Right ventricle myocardium inferior (tissue), 1 donor: ENCODE results near the gene FSTL3. TPM values are rescaled to one million over a fixed set of nuclear protein-coding genes. Genes with fewer than 3 reads are reported as not detected.
"Not testable (repeated sequence)": the region's sequence is repeated elsewhere in the genome, so short reads cannot be mapped to it uniquely, and the experiment has no call there.

Experiments used
- ATAC-seq: fragments of 200-7000 bp; cut with Tn5 transposase; one replicate; pipeline ENCODE4 v1.9.1; 2020; ENCODE audit warnings: mild to moderate bottlenecking, moderate library complexity
- DNase-seq: peaks from one replicate; pipeline ENCODE4 v3.0.0; 2021; ENCODE audit errors: missing footprints
- intact Hi-C: fragments of 100-400 bp; cut with DNase I; formaldehyde crosslinking; loops from one replicate; pipeline ENCODE4 v1.11.0; 2022
- total RNA-seq: library from RNA; stranded (reverse); fragmentation: NEBNext Ultra II Directional; extraction: Animal tissue kit (Norgen Biotek cat#: 25700); gene quantifications from one replicate; pipeline ENCODE4 v1.2.1, GENCODE V29; 2021
- donor health status: DM: no; HTN: yes; CAD: no; lungs with severe emphysema.

The FSTL3 gene
- total RNA-seq, 1 donor from 2014 or later, result 37.1 TPM

- no peak for DNase-seq
- intact Hi-C loops, result no loop called here
- ATAC-seq, result no peak
Measured at GRCh38 chr19:656751-657559, 19.2 kb upstream of the FSTL3 start.

GRCh38 chr19:657611-658010 lies 18.6 kb upstream of the FSTL3 start:
- DNase-seq (no peak), ATAC-seq (no peak)
- intact Hi-C loops, result no loop called here

DNA sequence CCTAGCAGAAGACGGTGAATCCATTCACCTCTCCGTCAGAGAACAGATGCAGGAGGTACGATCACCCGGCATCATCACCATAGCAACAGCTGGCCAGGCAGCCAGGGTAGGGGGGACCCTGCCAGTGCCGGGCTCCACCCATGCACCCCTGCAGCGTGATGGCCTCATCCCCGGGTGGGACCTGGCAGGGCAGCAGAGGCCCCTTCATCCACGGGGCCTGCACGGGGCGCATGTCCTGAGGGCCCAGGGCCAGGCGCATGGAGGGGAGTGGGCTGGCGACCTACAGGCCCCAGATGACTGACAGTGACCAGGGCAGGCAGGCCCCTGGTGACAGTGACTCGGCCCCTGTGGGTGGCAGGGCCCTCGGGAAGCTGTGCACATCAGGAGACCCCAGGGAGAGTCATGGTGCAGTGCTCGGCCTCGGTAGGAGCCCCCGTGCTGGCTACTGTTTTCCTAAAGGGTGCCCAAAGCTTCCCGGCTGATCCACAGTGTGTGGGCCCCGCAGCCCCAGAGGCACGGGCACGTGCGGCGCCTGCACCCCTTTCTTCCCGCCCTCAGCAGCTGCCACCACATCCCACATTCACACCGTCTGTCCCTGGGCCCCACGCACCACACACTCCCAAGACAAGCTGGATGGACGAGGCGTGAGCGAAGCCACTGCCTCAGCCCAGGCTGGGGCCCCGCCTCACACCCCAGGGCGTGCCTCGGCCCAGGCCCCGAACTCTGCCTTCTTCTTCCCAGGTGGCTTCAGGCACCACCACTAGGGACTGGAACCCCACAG lies 17.9 kb upstream of the FSTL3 start:
- intact Hi-C loops, result no loop called here
- DNase-seq, result no peak
- ATAC-seq, result no peak

DNA sequence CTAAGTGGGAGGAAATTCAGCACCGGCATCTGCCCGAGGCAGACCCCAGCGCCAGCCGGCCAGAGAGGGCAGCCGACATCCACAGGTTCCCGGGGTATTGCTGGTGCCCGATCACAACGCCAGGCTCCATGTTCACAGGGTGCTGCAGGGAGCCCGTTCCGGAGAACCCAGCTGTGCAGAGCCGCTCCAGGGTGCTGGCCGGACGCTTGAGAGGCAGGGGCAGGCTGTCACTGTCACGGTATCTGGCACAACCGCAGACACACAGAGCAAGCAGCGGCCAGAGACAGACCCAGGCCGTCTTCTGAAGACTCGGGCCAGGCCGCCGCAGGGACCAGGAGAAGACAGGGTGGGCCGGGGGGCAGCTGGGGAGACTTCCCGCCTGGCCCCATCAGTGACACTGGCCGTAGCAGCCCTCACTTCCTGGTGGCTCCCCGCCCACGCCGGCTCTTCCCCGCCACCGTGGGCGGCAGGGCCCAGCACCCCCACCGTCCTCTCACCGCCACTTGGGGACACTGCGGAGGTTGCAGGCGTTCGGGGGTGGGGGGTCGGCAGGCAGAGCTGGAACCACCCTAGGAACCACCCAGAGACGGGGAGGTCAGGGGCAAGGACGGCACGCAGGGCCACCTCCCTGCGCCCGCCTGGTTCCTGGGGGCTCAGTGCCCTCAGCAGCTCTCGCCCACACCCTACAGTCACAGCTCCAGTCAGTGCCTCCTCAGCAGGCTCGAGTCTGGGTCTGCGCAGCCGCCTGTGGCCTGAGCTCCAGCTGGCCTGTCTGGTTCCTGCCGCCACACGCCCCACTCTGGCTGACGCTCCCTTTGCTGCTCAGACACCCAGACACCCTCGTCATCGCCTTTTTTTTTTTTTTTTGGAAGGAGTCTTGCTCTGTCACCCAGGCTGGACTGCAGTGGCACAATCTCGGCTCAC lies 17.0 kb upstream of the FSTL3 start:
- ATAC-seq (peak; percentile 26), DNase-seq (peak; percentile 86)
- intact Hi-C loops, result no loop called here

DNA sequence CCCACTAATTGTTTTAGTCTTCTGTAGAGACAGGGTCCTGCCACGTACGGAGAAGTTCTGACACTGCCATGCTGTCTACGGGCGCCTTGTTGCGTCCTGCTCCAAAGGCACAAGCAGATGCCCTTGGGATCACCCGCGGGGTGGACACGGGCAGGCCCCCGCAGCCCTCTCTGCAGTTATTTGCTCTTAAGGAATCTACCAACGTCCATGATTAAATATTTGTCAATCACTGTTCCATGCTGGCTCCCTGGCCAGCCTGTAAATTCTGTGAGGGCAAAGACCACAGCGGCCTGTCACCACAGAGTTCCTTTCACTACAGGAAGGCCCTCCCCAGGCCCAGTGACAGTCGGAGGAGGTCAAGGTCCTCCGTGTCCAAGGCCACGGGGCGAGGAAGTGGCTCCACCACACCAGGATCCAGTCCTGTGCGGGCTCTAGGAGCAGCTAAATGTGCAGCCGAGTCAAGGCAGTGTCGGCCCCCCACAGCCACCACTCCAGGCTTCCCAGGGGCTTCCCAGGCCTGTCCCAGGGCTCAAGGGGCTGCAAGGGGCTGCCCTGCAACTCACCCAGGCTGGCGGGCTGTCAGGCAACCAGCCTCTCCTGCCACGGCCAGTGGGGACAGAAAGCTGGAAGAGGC lies 15.3 kb upstream of the FSTL3 start:
- intact Hi-C loops, result loop anchor here (5.0 kb wide), 1 partner anchor 84 kb away; no protein-coding TSS in a partner anchor
- ATAC-seq (no peak), DNase-seq (no peak)

DNA sequence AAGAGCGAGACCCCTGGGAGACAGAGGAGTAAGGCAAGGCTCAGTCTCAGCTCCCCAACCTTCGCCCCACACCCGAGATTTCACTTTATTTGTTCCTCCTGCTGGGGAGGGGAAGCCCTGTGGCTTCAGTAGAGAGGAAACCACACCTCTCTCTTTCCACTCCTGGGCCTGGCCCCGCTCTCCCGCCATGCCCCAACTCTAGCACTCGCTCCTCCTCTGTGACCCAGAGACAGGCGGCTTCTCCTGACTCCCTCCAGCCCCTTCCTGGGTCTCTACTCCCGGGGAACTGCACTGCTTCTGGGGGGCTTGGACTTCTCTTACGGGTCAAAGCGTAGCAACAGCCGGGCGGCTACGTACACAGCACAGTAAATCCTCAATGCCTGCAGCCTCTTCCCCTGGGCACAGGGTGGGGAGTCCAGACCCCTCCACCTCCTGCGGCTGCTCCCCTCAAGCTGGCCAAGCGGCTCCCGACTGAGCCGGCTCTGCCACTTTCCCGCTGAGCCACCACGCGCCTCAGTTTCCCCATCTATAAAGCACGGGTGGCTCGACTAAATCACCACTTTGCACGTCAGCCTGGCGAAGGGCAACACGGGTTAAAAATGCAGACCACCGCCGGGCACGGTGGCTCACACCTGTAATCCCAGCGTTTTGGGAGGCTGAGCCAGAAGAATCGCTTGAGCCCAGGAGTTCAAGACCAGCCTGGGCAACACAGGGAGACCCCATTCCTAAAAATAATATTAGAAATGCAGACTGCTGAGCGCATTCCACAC lies 14.6 kb upstream of the FSTL3 start:
- DNase-seq (no peak), ATAC-seq (no peak)
- intact Hi-C loops, result loop anchor here (5.0 kb wide), 1 partner anchor 84 kb away; no protein-coding TSS in a partner anchor

GRCh38 chr19:662207-662961 lies 13.8 kb upstream of the FSTL3 start:
- intact Hi-C loops, result loop anchor here (5.0 kb wide), 1 partner anchor 85 kb away; no protein-coding TSS in a partner anchor
- DNase-seq, result peak; percentile 81

DNA sequence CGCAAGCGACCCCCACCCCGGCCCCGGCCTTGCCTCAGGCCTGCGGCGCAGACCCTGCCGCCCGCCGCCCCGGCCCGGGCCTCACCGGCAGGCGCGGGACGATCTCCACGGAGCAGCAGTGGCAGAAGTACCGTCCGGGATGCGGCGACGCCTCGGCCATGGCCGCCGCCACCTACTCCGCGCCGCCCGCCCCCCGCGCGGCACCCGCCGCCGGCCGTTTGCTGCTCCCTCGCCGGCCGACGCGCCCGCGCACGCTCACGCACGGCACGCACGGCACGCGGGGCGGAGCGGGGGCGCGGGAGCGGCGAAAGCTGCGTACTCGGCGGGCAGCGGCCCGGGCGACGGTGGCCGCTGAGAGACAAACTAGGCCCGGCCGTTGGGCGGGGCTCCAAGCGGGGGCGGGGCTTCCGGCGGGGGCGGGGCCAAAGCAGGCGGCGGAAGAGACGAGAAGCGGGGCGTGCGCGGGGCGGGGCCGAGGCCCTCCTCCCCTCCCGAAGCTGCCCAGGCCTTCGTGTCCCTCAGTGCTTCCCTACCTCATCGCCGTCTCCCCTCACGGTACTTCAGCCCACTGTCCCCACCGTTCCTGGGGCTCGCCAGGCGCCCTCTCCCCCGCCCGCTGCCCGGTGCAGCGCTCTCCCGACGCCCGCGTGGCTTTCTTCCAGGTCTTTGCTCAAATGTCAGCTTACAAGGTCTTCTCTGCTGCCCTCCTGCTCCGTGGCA lies 13.1 kb upstream of the FSTL3 start, which contains the start of gene RNF126:
Gene RNF126 (minus strand): TSS at position 253 of the 720 bp plus-strand sequence. CDS start 93 bp downstream, at position 160.
- DNase-seq, result peak; percentile 96
- intact Hi-C loops, result loop anchor here (1.0 to 5.0 kb wide), 2 partner anchors 17 to 86 kb away; no protein-coding TSS in a partner anchor
- peak; percentile 91 for ATAC-seq

More at GRCh38 chr19:662207-662961, 13.8 kb upstream of the FSTL3 start:
- no peak for ATAC-seq

GRCh38 chr19:663682-664117 lies 12.5 kb upstream of the FSTL3 start:
- peak; percentile 11 for ATAC-seq
- no peak for DNase-seq
- intact Hi-C loops, result loop anchor here (1.0 to 5.0 kb wide), 2 partner anchors 17 to 86 kb away; no protein-coding TSS in a partner anchor

DNA sequence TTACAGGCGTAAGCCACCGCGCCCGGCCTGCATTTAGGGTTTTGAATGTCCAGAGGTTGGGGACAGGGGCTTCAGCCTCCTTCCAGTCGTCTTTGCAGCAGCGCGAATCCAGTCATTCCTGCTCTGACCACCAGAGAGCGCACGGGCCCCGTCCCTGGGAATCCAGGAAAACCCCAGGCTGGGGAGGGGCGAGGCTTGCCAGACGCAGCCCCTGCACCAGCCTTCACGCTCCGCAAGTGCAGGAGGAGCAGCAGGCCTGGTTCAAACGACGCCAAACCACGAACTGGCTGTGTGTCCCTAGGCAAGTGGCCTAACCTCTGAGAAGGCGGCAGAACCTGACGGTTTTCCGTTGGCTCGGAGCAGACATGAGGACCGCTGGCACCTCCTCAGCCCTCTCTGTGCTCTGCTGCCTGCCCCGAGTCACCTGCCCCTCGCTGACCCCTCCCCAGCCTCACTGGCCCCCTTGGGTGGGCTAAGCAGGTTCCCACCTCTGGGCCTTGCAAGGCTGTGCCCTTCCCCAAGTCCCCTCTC lies 11.2 kb upstream of the FSTL3 start:
- peak; percentile 41 for ATAC-seq
- intact Hi-C loops, result loop anchor here (1.0 to 5.0 kb wide), 2 partner anchors 69 to 88 kb away; no protein-coding TSS in a partner anchor
- peak; percentile 90 for DNase-seq

DNA sequence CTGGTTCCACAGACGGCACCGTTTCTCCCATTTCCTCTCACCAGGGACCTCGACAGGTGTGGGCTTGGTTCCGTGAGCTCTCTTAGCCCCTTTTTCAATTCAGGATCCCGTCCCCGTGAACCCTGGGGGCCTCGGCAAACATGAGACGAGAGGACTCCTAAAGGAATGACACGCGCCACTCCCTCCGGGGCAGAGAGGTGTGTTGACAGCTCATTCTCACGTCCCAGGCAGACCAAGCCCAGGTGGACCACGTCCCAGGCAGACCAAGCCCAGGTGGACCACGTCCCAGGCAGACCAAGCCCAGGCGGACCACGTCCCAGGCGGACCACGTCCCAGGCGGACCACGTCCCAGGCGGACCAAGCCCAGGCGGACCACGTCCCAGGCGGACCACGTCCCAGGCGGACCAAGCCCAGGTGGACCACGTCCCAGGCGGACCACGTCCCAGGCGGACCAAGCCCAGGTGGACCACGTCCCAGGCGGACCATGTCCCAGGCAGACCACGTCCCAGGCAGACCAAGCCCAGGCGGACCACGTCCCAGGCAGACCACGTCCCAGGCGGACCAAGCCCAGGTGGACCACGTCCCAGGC lies 9.1 kb upstream of the FSTL3 start:
- DNase-seq, intact Hi-C loops, ATAC-seq: not testable (repeated sequence)

GRCh38 chr19:668675-669434 lies 7.3 kb upstream of the FSTL3 start:
- ATAC-seq, DNase-seq, intact Hi-C loops: not testable (repeated sequence)

DNA sequence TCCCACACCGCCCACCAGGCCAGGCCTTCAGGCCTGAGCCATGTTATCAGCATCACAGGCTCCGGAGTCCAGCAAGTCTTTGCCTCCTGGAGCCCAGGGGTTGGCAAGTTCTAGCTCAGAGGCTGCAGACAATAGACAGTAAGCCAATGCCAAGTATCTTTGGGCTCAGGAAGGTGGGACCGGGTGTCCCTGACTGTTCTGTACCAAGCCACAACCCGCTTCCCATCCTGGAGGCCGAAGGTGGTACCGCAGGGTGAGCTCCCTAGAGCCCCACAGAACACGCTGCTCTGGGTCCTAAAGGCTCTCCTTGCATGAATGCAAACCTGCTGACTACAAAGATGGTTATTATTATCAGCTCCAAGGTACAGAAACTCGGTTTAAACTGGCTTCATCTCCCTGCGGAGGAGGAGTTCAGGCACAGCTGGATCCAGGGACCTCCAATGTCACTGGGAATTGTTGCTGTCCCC lies 5.5 kb upstream of the FSTL3 start:
- intact Hi-C loops, result no loop called here
- DNase-seq, result no peak
- no peak for ATAC-seq
